NCI-H748 (cell line): ENCODE results near the gene ORM1.
A peak's percentile ranks its signal among the peaks of the same experiment; 100 is the strongest.
"Not testable (repeated sequence)": the region's sequence is repeated elsewhere in the genome, so short reads cannot be mapped to it uniquely, and the experiment has no call there.

Experiments
- DNase-seq: peaks from one replicate; lab custom pipeline; 2025; ENCODE audit not compliant: unreplicated experiment; lab: John Stamatoyannopoulos, UW

Gene ORM1

DNA sequence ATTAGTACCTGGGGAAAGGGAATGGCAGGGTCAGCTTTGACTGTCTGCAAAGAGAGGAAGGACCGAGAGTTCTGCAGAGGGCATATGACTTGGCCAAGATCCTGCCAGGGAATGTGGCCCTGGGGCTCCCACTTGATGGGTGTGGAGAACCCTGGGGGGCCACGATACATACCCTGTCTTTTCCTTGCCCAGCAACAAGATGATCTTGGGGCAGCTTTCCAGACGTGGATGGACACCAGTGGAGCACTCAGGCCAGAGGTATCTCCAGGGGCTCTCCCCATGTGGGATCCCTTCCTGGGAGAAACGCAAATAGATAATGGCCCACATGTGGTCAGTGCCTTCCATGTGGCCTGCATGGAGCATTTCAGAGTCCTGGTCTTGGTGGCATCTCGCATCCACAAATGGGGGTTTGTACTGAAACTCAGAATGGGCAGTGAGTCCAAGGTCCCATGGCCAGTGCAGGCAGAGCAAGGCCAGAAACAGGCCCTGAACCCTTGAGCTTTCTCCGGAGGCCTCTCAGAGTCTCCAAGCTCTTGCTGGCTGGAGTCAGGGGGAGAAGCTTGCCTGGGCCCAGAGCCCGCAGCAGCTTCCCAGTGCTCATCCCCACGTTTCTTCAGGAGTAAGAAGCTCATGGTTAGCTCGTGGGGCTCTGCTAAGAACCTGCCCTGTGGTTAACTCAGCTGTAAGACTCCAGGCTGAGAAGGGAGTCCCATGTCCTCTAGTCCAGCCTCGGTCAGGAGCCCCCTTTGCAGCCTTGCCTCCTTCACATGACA lies 18.3 kb upstream of the ORM1 start:
- no peak for DNase-seq

DNA sequence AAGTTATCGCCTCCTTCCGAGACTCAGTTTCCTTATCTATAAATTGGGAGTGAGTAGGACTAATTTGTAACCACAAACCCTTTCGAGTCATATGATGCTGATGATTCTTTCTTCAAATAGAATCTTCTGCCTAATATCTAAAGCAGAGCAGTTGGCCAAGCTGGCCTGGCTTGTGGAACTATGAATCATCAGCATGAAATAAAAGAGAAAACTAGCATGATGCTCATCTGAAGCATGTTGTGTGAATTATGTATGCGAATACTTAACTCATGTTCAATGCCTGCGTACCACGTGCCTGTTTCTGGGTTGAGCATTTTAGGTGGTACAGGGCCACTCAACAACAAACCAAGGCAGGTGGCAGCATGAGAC lies 15.0 kb upstream of the ORM1 start:
- no peak for DNase-seq

DNA sequence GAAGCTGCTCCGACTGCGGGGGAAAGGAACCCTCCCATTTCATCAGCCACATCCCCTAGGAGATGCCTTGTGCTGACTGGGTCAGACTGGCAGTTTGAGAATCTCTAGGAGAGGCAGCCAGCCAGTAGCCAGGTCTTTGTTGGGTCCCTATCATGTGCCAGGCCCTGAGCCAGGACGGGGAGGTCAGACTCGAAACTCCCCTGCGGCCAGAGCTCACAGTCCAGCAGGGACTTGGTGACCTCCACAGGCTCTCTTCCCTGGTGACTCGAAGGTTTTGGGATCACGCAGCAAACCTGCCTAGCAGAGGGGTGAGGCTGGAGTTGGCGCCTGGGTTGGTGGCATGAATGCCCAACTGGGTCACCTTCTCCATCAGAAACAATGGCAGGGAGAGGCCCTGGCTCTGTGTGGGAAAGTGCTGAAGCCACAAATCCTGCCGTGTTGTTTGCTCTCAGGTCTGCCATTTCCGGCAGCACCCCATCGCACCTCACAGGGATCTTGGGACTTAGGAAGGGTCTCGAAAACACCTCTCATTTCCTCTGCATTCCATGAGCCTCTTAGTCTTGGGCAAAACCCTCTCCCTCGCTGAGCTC lies 14.4 kb upstream of the ORM1 start:
- DNase-seq = no peak

DNA sequence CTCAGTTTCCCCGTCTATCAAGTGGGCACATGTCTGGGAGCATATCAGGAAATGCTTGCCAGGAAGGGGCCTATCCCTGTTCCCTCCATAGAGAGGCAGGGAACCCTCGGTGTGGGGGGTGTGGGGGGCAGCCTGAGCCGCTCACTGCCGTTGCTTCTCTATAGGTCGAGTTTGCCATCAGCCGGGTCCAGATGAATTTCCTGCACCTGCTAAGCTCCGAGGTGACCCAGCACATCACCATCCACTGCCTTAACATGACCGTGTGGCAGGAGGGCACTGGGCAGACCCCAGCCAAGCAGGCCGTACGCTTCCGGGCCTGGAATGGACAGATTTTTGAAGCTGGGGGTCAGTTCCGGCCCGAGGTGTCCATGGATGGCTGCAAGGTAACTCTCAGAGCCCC lies 13.8 kb upstream of the ORM1 start:
- DNase-seq = no peak

DNA sequence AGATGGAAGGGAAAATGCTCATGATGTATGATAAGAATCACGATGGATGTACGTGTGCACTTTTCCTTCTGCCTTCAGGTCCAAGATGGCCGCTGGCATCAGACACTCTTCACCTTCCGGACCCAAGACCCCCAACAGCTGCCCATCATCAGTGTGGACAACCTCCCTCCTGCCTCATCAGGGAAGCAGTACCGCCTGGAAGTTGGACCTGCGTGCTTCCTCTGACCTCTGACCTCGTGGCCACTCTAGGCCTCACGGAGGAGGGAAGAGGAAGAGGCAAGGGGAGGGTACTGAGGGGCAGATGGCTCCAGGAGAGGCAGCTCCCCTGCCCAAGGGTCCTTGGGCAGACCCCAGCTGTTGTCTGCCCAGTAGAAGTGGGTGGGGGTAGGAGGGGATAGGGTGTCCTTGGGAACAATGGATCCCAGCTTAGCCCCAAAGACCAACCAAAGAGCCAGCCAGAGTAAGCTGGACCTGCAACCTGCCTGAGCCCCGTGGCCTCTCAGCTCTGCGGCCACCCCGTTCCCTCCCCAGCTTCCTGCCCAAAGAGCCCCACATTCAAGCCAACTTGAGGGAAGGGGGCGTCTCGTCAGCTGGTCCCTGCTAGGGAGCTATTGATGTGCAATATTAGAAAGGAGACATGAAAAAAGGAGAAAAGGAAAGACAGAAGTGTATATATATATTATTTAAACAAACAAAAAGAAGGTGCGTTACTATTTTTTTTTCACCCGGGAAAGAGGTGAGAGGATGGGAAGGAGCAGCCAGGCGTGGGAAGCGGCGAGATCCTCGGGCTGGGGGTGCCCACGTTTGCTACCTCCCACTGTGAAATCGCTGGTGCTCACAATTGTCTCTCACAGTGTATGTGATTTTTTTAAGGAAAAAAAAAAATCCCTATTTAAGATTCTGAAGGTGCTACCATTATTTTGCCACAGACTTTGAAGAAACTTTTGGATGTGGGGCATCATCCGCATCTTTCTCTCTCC lies 12.1 kb upstream of the ORM1 start:
- DNase-seq = no peak

DNA sequence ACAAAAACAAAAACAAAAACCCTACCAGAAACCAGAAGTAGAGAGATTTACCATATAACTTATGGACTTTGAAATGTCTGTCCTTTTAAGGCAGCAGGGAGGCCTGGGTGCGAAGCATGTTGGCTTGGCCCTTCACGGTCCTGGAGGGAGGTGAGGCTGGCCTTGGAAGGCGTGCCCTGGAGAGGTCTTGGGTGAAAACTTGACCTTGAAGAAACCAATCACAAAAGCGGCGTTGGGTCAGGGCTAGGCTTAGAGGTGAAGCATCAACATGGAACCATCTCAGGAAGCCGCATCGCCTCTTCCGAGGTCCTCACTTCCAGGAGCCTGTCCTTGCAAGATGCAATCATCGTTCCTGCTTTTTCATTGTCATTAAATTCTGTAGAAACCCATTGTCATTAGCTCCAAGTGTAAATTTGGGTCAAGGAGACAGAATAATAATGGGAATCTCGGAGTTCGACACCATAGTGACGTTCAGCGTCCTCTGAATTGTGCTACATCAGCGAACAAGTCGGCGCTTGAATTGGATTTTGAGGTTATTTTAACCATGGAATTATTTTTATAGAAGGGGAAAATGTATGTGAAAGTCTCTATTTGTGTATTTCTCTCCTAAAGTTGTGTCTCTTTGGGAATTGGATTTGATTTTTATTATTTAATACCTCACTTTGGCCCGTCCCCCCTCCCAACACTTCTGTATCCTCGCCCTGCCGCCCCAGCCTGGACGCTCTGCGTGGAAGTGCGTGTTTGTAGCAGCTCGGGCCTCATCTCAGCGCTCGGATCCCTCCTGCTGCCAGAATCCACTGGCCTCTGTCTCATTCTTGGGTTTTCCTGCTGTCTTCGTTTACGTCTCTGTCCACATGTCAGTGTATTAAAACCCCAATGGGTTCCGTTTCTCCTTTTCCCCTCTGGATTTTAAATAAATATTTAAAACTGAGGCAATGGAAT lies 11.1 kb upstream of the ORM1 start:
- no peak for DNase-seq

DNA sequence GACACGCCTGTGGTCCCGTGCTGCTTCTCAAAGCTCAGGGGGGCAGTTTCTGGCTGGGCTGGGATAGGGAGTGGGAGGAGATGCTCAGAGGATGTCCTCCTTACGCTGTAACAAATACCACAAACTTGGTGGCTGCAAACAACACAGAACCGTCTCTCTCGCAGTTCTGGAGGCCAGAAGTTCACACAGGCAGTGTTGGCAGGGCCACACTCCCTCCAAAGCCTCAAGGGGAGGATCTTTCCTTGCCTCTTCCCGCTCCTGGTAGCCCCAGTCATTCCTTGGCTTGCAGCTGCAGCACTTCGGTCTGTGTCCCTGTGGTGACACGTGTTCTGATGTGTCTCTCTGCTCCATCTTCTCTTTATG lies 10.4 kb upstream of the ORM1 start:
- no peak for DNase-seq

DNA sequence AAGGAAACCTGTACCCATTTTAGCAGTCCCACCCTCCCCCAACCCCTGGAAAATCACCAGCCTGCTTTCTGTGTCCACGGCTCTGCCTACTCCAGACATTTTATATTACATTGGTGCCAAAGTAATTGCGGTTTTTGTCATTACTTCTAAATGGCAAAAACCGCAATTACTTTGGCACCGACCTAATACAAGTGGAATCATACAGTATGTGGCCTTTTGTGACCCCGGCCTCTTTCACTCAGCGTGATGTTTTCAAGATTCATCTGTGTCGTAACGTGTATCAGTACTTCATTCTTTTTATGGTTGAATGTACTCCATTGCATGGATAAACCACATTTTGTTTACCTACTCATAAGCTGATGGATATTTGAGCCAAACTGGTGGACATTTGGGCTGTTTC lies 9.7 kb upstream of the ORM1 start:
- DNase-seq = no peak

DNA sequence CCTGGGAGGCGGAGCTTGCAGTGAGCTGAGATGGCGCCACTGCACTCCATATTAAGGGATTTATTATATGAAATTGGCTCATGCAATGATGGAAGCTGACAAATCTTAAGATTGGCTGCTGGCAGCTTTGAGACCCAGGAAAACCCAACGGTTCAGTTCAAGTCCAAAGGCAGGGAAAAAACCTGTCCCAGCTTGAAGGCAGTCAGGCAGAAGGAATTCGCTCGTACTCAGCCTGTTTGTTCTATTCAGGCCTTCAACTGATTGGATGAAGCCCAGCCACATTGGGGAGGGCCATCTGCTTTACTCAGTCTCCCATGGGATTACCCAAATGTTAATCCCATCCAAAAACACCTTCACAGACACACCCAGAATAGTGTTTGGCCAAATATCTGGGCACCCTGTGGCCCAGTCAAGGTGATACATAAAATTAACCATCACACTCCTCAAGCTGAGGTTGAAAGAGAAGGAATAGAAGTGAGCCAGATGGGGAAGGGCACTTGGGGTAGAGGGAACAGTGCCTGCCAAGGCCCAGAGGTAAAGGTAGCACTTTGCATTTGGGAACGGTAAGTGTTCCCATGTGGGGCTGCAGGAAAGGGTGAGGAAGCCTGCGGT lies 8.5 kb upstream of the ORM1 start:
- DNase-seq = no peak

DNA sequence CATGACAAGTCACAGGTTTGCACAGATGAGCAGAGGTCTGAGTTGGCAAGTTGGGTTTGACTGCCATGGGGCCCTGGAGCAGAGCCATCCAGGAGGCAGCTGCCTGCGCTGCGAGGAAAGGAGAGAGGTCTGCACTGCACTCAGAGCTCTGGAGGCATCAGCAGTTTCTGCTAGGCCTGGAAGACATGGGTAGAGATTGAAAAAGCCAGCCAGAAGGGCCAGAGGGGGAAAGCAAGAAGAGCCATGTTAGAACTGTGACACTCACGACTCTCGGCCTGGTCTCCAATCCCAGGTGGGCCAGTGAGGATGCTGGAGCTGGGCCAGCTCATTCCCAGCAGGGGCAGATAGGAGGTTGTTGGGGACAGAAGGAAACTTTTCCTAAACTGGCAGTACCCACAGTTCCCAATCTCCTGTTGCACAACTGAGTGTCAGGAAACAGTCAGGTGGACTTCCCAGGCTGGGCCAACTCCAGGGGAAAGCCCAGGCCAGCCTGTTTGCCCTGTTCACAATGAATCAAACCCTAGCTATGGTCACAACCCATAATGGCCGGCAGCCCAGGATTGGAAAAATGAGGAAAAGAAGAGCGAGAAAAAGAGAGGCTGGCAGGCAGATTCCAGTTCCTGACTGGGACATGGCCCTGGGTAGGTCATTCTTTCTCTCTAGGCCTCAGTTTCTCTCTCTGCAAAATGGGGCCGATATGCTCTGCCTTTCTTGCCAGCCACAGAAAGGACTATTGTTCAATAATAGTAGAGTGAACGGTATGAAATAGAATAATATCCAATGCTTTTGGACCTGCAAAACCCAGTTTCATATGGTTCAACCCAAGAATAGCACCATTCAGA lies 7.8 kb upstream of the ORM1 start:
- DNase-seq = no peak

DNA sequence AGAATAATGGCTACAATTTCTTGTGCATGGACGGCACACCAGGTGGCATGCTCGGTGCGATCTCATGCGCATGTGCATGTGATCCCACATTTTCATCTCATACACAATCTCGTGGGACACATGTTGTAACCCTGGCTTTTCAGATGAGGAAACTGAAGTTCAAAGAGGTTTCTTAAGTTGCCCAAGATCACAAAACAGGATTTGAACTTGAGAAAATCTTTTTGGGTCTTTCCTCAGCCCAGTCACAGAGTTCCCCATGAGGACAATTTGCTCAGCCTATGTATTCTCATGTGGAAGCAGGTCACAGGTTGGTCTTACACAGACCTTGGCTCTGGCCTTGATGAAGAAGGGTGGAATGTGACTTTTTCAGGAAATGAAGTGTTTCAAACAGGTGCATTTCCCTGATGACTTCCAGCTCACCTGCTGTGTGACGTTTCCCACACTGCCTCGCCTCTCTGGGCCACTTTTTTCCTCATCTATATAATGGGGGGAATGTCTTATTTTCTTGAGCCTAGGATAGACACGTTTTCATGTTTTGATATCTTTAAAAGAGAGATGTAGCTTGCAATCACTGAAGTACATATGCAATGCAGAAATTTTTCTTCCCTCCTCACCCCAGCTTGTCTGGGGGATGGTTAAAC lies 7.1 kb upstream of the ORM1 start:
- no peak for DNase-seq

DNA sequence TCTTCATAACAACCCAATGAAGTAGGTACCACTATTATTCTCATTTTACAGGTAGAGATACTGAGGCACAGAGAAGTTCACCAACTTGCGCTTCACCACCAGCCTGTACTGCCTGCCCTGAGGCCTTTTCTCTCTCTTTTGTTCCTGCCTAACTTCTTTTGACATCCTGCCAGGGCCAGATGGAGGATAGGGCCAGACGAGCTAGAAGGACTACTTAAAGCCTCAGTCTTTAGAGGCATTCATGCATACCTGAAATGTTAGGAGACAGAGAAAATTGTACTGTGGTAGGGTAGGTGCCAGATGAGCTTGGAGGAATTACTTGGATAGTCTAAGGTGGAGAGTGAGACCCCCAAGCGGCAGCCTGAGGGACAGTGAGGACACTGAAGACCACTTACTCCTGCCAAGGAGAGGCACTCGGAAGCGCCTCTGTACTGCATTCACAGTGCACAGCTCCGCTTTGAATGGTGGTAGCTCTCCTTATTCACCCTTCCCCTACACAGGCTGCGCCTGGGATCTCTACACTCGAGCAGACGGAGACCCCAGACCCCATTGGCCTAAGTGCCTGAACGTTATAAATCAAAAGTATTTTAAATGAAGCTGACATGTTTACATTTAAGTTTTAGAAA lies 6.2 kb upstream of the ORM1 start:
- no peak for DNase-seq

DNA sequence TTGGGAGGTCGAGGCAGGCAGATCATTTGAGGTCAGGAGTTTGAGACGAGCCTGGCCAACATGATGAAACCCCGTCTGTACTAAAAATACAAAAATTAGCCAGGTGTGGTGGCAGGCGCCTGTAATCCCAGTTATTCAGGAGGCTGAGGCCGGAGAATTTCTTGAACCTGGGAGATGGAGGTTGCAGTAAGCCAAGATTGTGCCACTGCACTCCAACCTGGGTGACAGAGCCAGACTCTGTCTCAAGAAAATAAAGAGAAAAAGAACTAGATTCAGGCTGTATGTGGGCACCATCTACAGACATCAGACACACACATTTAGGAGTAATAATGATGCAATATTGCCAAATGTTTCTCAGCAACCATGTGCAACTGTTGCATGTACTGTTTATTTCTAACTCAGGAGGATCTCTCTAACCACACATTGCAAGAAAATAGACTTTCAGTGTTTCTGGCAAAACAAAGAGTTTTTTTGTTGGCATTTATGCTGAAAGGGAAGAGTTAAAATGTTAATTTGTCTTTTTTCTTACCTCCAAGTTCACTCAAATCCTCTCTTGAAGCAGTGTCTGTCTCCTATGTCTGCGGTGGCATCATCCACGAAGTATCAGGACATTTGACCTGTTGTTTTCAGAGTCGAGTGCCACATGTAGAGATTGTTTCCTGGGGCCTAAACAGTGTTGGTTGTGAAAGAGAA lies 5.1 kb upstream of the ORM1 start:
- no peak for DNase-seq

DNA sequence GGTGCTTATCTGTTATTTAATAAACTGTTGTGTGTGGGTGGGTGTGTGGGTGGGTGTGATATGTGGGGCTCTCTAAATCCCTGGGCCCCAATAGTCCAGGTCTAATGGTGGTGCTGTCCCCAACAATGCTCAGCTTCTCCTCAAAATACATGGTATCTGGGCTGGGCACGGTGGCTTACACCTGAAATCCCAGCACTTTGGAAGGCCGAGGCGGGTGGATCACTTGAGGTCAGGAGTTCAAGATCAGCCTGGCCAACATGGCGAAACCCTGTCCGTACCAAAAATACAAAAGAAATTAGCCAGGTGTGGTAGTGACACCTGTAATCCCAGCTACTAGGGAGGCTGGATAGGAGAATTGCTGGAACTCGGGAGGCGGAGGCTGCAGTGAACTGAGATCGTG lies 4.5 kb upstream of the ORM1 start:
- no peak for DNase-seq

DNA sequence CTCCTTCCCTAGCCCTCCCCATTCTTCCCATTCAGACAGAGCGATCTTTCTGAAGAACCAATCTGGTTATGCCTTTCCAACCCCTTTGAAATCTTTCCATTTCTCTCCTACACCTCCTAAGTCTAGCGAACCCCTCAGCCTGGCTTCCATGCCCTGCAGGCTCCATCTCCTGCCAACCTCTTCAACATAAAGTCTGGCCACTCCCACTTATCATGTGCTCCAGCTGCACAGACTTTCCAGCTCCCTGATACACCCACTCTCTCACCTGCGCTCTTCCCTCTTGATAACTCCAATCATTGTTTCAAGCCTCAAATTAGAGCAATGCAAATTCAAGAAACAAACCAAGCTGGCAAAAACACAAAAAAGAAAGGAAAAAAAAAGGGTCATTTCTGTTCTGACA lies 3.8 kb upstream of the ORM1 start:
- DNase-seq = peak; percentile 56

DNA sequence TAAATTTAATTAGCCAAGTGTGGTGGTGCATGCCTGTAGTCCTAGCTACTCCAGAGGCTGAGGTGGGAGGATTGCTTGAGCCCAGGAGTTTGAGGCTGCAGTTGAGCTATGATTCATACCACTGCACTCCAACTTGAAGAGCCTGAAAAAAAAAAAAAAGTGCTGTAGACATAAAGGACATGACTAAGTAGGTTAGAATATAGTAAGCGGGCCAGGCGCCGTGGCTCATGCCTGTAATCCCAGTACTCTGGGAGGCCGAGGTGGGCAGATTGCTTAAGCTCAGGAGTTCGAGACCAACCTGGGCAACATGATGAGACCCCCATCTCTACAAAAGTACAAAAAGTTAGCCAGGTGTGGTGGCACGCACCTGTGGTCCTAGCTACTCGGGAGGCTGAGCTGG lies 2.2 kb upstream of the ORM1 start:
- not testable (repeated sequence) for DNase-seq

DNA sequence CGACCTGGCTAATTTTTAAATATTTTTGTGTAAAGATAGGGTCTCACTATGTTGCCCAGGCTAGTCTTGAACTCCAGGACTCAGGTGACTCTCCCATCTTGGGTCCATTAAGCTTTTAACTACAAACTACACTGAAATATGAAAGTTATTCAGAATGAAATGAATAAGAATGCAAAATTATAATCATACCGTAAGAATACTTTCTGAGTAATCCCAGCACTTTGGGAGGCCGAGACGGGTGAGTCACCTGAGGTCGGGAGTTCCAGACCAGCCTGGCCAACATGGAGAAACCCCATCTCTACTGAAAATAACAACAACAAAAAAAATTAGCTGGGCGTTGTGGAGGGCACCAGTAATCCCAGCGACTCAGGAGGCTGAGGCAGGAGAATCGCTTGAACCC lies 1.1 kb upstream of the ORM1 start:
- no peak for DNase-seq
